Caco-2 (cell line): Measurements from ENCODE around the gene INHA. TPM values are rescaled to one million over a fixed set of nuclear protein-coding genes. Genes with fewer than 3 reads are reported as not detected.

ENCODE experiments used
- BruUV-seq: library from RNA; stranded (reverse); fragments of 400-500 nt; replicated peaks from 2 replicates; lab custom pipeline; 2021; lab: Mats Ljungman, UMichigan
- CTCF ChIA-PET: fragments of 300-600 bp; sonication (Branson Sonifier 250); formaldehyde crosslinking; loops from one replicate; lab custom pipeline; 2022; ENCODE audit warnings: antibody characterized with exemption; lab: Charles Lee
- POLR2A ChIA-PET: fragments of 300-600 bp; sonication (Branson Sonifier 250); formaldehyde crosslinking; loops from one replicate; lab custom pipeline; 2022; ENCODE audit warnings: antibody characterized with exemption; lab: Charles Lee
- DNase-seq, 2 experiments: peaks; one replicate each; pipeline versions ENCODE4 v3.0.0 to v3.0.0-alpha.2; 2020 to 2022
- H3K27me3 ChIP-seq: replicated peaks from 2 replicates; pipeline ENCODE4 v1.6.0; 2011; ENCODE audit warnings: low read length; ENCODE audit not compliant: control insufficient read depth, insufficient read depth
- H3K36me3 ChIP-seq: 2 replicates; pipeline ENCODE4 v1.5.1; 2011; ENCODE audit warnings: low read length; ENCODE audit not compliant: control insufficient read depth, insufficient read depth
- H3K4me1 ChIP-seq: fragments of 250-450 bp; sonication (Bioruptor Pico); 2 replicates; pipeline ENCODE4 v1.5.1; 2020; ENCODE audit warnings: mild to moderate bottlenecking
- H3K4me3 ChIP-seq: 2 replicates; pipeline ENCODE4 v1.5.1; 2011; ENCODE audit warnings: low read depth, mild to moderate bottlenecking, control low read depth, low read length
- H3K9me3 ChIP-seq: fragments of 250-450 bp; sonication (Bioruptor Pico); 2 replicates; pipeline ENCODE4 v1.5.1; 2020; ENCODE audit warnings: mild to moderate bottlenecking, moderate library complexity
- H3K27ac Mint-ChIP-seq: one replicate; pipeline ENCODE4 v1.8.0; 2022; ENCODE audit warnings: mixed read lengths; ENCODE audit not compliant: unreplicated experiment
- H3K27me3 Mint-ChIP-seq: one replicate; pipeline ENCODE4 v1.8.0; 2022; ENCODE audit warnings: mixed read lengths; ENCODE audit not compliant: insufficient read depth, unreplicated experiment
- H3K36me3 Mint-ChIP-seq: one replicate; pipeline ENCODE4 v1.8.0; 2022; ENCODE audit warnings: mild to moderate bottlenecking, mixed read lengths; ENCODE audit not compliant: insufficient read depth, unreplicated experiment
- H3K4me1 Mint-ChIP-seq: one replicate; pipeline ENCODE4 v1.8.0; 2022; ENCODE audit warnings: low read depth, mixed read lengths; ENCODE audit not compliant: unreplicated experiment
- H3K4me3 Mint-ChIP-seq: one replicate; pipeline ENCODE4 v1.8.0; 2022; ENCODE audit warnings: mild to moderate bottlenecking, moderate library complexity, mixed read lengths; ENCODE audit not compliant: unreplicated experiment
- H3K9me3 Mint-ChIP-seq: one replicate; pipeline ENCODE4 v1.8.0; 2022; ENCODE audit warnings: mixed read lengths; ENCODE audit not compliant: unreplicated experiment
- CTCF ChIP-seq, 2 experiments: fragments of 200-600 bp in 1 of 2; IDR thresholded peaks; 1 replicate in 1 of 2; 2 replicates in 1 of 2; pipeline versions ENCODE4 v1.5.1 to v1.8.0; 2011 to 2022; ENCODE audit warnings: antibody characterized with exemption in 1 of 2, control low read depth in 1 of 2, inconsistent platforms in 1 of 2, low read depth in 1 of 2, low read length in 1 of 2, mild to moderate bottlenecking in 1 of 2, moderate library complexity in 1 of 2; ENCODE audit not compliant: insufficient read depth in 1 of 2, severe bottlenecking in 1 of 2, unreplicated experiment in 1 of 2
- intact Hi-C: fragments of 100-400 bp; cut with micrococcal nuclease; formaldehyde crosslinking; loops from one replicate; pipeline ENCODE4 v1.10.0; 2022; ENCODE audit not compliant: unreplicated experiment
- total RNA-seq: library from RNA; stranded (reverse); gene quantifications from 2 replicates; pipeline ENCODE4 v1.2.3, GENCODE V29; 2022

Gene INHA
- total RNA-seq, 1 experiment from 2014 or later = 1.5 TPM

GRCh38 chr2:219569635-219570034, 2.5 kb upstream of the INHA start:
- H3K4me3 ChIP-seq = no peak overlapping the region; the same call in 1 of the 2 replicates
- intact Hi-C loops = no loop called here
- Mint-ChIP-seq H3K27me3 (no peaks in the 10 kb centered on the region), H3K4me1 (peaks cover 9% of the 10 kb centered on the region), H3K36me3 (peaks cover 5% of the 10 kb centered on the region), H3K4me3 (peak overlapping the region; percentile 62), H3K9me3 (no peaks in the 10 kb centered on the region), H3K27ac (no peak overlapping the region)
- H3K27me3 ChIP-seq = no peaks in the 10 kb centered on the region
- TSS peak; percentile 49 for BruUV-seq
- CTCF ChIA-PET = no interaction called here
- POLR2A ChIA-PET = interaction anchor here (0.7 kb wide), 1 partner anchor 24 kb away, joined by 3 read pairs; no protein-coding TSS in a partner anchor
- TF ChIP-seq CTCF (IDR thresholded peaks at IDR 0.05; ENCODE audit: insufficient read depth in 1 of 2, low read depth in 1 of 2, low read length in 1 of 2, severe bottlenecking in 1 of 2, unreplicated experiment in 1 of 2) = no peak
- H3K9me3 ChIP-seq = no peaks in the 10 kb centered on the region
- H3K36me3 ChIP-seq = no peaks in the 10 kb centered on the region
- DNase-seq = no peak
- peaks cover 20% of the 10 kb centered on the region for H3K4me1 ChIP-seq

- Mint-ChIP-seq H3K9me3 (no peaks in the 10 kb centered on the region), H3K4me3 (peak overlapping the region; percentile 62), H3K4me1 (peaks cover 9% of the 10 kb centered on the region), H3K27me3 (no peaks in the 10 kb centered on the region), H3K36me3 (peaks cover 5% of the 10 kb centered on the region), H3K27ac (no peak overlapping the region)
- CTCF ChIA-PET = interaction anchor here (1.2 to 1.4 kb wide), 4 partner anchors 10 to 75 kb away, joined by 3 to 19 read pairs (median 4); partner anchors contain the start of gene STK11IP
- Histone ChIP-seq H3K27me3 (no peaks in the 10 kb centered on the region), H3K4me1 (peaks cover 20% of the 10 kb centered on the region), H3K36me3 (no peaks in the 10 kb centered on the region), H3K4me3 (peak overlapping the region; percentile 75), H3K9me3 (no peaks in the 10 kb centered on the region)
- BruUV-seq = no TSS peak
- intact Hi-C loops = no loop called here
- no peak for TF ChIP-seq CTCF (IDR thresholded peaks at IDR 0.05; ENCODE audit: insufficient read depth in 1 of 2, low read depth in 1 of 2, low read length in 1 of 2, severe bottlenecking in 1 of 2, unreplicated experiment in 1 of 2)
- POLR2A ChIA-PET = interaction anchor here (0.6 to 1.6 kb wide), 3 partner anchors 18 to 364 kb away, joined by 3 to 12 read pairs (median 4); partner anchors contain the start of genes STK11IP and ZFAND2B
- DNase-seq = peak in 1 of 2 experiments; percentile 36
Measured at GRCh38 chr2:219570194-219570923, 1.8 kb upstream of the INHA start.

- ChIA-PET CTCF (interaction anchor here (1.2 to 1.4 kb wide), 4 partner anchors 10 to 75 kb away, joined by 3 to 19 read pairs (median 4); partner anchors contain the start of gene STK11IP), POLR2A (interaction anchor here (0.6 to 1.6 kb wide), 6 partner anchors 10 to 364 kb away, joined by 3 to 12 read pairs (median 4); partner anchors contain the start of genes CHPF, STK11IP, TMEM198 and ZFAND2B)
- Histone ChIP-seq H3K9me3 (no peaks in the 10 kb centered on the region), H3K4me3 (peak overlapping the region; percentile 75), H3K27me3 (no peaks in the 10 kb centered on the region), H3K36me3 (no peaks in the 10 kb centered on the region), H3K4me1 (peaks cover 20% of the 10 kb centered on the region)
- H3K36me3 Mint-ChIP-seq = peaks cover 5% of the 10 kb centered on the region
- no TSS peak for BruUV-seq
- no peak for TF ChIP-seq CTCF (IDR thresholded peaks at IDR 0.05; ENCODE audit: insufficient read depth in 1 of 2, low read depth in 1 of 2, low read length in 1 of 2, severe bottlenecking in 1 of 2, unreplicated experiment in 1 of 2)
- H3K4me1 Mint-ChIP-seq = peaks cover 10% of the 10 kb centered on the region
- H3K27me3 Mint-ChIP-seq = no peaks in the 10 kb centered on the region
- peak in 1 of 2 experiments; percentile 21 for DNase-seq
- H3K27ac Mint-ChIP-seq = peak overlapping the region; percentile 42
- intact Hi-C loops = loop anchor here (1.0 kb wide), 2 partner anchors 9 to 26 kb away; partner anchors contain the start of gene STK11IP
- H3K9me3 Mint-ChIP-seq = no peaks in the 10 kb centered on the region
- peak overlapping the region; percentile 62 for H3K4me3 Mint-ChIP-seq
Measured at GRCh38 chr2:219570924-219571310, 1.2 kb upstream of the INHA start.
